ENCODE results near the gene NTNG2.

- no peak for TF ChIP-seq CTCF (IDR thresholded peaks at IDR 0.05)
- TF ChIP-seq EZH2 (IDR thresholded peaks at IDR 0.05; ENCODE audit: borderline replicate concordance, insufficient read depth, low read depth, low read length, poor library complexity, severe bottlenecking), result no peak
These were observed 31.6 kb downstream of the NTNG2 start for GRCh38 chr9:132193227-132194124.
